GM19455 (cell line): Measurements from ENCODE around the gene ZRANB1.

Source experiments
- ATAC-seq: cut with Tn5 transposase; IDR thresholded peaks from one replicate; pipeline ENCODE4 v1.9.1; 2021; ENCODE audit not compliant: unreplicated experiment

The ZRANB1 gene

GRCh38 chr10:125017547-125018298, 75.8 kb downstream of the ZRANB1 start:
- no peak for ATAC-seq

- ATAC-seq, result no peak
These were observed 76.7 kb downstream of the ZRANB1 start for GRCh38 chr10:125018576-125019143.

GRCh38 chr10:125020386-125020785, 78.5 kb downstream of the ZRANB1 start:
- no peak for ATAC-seq

GRCh38 chr10:125020871-125021270, 78.9 kb downstream of the ZRANB1 start:
- no peak for ATAC-seq

GRCh38 chr10:125021686-125022344, 79.9 kb downstream of the ZRANB1 start:
- no peak for ATAC-seq

GRCh38 chr10:125022671-125023070, 80.7 kb downstream of the ZRANB1 start:
- no peak for ATAC-seq

- ATAC-seq, result no peak
These were observed 81.3 kb downstream of the ZRANB1 start for GRCh38 chr10:125023255-125023654.

- ATAC-seq, result no peak
These were observed 82.1 kb downstream of the ZRANB1 start for GRCh38 chr10:125023862-125024496.

- ATAC-seq, result no peak
These were observed 82.7 kb downstream of the ZRANB1 start for GRCh38 chr10:125024497-125025234.

- no peak for ATAC-seq
These were observed 83.4 kb downstream of the ZRANB1 start for GRCh38 chr10:125025341-125025740.

- no peak for ATAC-seq
These were observed 84.4 kb downstream of the ZRANB1 start for GRCh38 chr10:125026036-125026931.

- ATAC-seq, result no peak
These were observed 85.2 kb downstream of the ZRANB1 start for GRCh38 chr10:125026974-125027735.

GRCh38 chr10:125027871-125028869, 86.2 kb downstream of the ZRANB1 start:
- ATAC-seq, result no peak

- no peak for ATAC-seq
These were observed 87.8 kb downstream of the ZRANB1 start for GRCh38 chr10:125029584-125030242.

- ATAC-seq, result no peak
These were observed 88.8 kb downstream of the ZRANB1 start for GRCh38 chr10:125030567-125031197.

- no peak for ATAC-seq
These were observed 90.6 kb downstream of the ZRANB1 start for GRCh38 chr10:125032474-125033020.
